ENCODE measurements around the gene NBEA. TPM values are rescaled to one million over a fixed set of nuclear protein-coding genes. Genes with fewer than 3 reads are reported as not detected.

NBEA gene
- polyA plus RNA-seq, 1 experiment = 1.3 TPM

GRCh38 chr13:35483761-35484160 is 541.7 kb downstream of the NBEA start:
- Histone ChIP-seq H3K27me3 (ENCODE audit: control insufficient read depth, insufficient read depth, low read length) (peaks cover 6% of the 10 kb centered on the region), H3K9me3 (ENCODE audit: control insufficient read depth, insufficient read depth, low read length) (peaks cover under 1% of the 10 kb centered on the region; the same call in 1 of the 2 replicates), H3K27ac (ENCODE audit: low read depth, low read length) (no peak overlapping the region), H3K4me3 (ENCODE audit: low read depth, low read length) (no peak overlapping the region)
- ChIA-PET CTCF (no interaction called here), POLR2A (no interaction called here)
- TF ChIP-seq CTCF (IDR thresholded peaks at IDR 0.05; ENCODE audit: low read depth, low read length) = no peak
- no peak for DNase-seq (ENCODE audit: low read depth, low spot score)

- CTCF ChIA-PET = no interaction called here
Observed at GRCh38 chr13:35484384-35484783, 542.3 kb downstream of the NBEA start.

DNA sequence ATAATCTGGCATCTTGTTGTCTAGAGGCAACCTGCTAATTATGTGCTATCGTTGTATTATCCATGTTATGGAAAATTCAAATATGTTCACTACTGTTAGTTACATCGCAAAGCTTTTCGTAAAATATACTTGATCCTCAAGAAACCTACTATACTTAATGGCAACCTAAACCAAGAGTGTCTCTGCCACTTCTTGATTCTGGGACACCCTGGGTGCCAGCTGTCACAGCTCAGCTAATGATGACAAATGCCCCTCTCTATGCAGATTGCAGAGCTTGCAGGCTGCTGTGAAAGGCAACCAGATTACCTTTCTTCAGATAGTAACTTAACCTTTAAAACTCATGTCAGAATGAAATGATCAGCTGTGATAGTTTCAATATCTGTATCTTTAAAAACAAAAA is 543.4 kb downstream of the NBEA start:
- H3K27ac ChIP-seq (ENCODE audit: low read depth, low read length) = no peak overlapping the region
- H3K9me3 ChIP-seq (ENCODE audit: control insufficient read depth, insufficient read depth, low read length) = no peaks in the 10 kb centered on the region
- DNase-seq (ENCODE audit: low read depth, low spot score) = no peak
- H3K4me3 ChIP-seq (ENCODE audit: low read depth, low read length) = no peak overlapping the region
- TF ChIP-seq CTCF (IDR thresholded peaks at IDR 0.05; ENCODE audit: low read depth, low read length) = no peak
- H3K27me3 ChIP-seq (ENCODE audit: control insufficient read depth, insufficient read depth, low read length) = no peaks in the 10 kb centered on the region
- ChIA-PET CTCF (no interaction called here), POLR2A (no interaction called here)

More at GRCh38 chr13:35484384-35484783, 542.3 kb downstream of the NBEA start:
- no peaks in the 10 kb centered on the region for H3K27me3 ChIP-seq (ENCODE audit: control insufficient read depth, insufficient read depth, low read length)
- no peak for TF ChIP-seq CTCF (IDR thresholded peaks at IDR 0.05; ENCODE audit: low read depth, low read length)
- no peak overlapping the region for H3K4me3 ChIP-seq (ENCODE audit: low read depth, low read length)
- H3K9me3 ChIP-seq (ENCODE audit: control insufficient read depth, insufficient read depth, low read length) = no peaks in the 10 kb centered on the region
- POLR2A ChIA-PET = no interaction called here
- no peak overlapping the region for H3K27ac ChIP-seq (ENCODE audit: low read depth, low read length)
- DNase-seq (ENCODE audit: low read depth, low spot score) = no peak

- no peak for TF ChIP-seq CTCF (IDR thresholded peaks at IDR 0.05; ENCODE audit: low read depth, low read length)
- ChIA-PET POLR2A (interaction anchor here (0.5 kb wide), 1 partner anchor 98 kb away, joined by 4 read pairs; no protein-coding TSS in a partner anchor), CTCF (no interaction called here)
- Histone ChIP-seq H3K27ac (ENCODE audit: low read depth, low read length) (no peak overlapping the region), H3K9me3 (ENCODE audit: control insufficient read depth, insufficient read depth, low read length) (no peaks in the 10 kb centered on the region), H3K27me3 (ENCODE audit: control insufficient read depth, insufficient read depth, low read length) (no peaks in the 10 kb centered on the region), H3K4me3 (ENCODE audit: low read depth, low read length) (no peak overlapping the region)
- DNase-seq (ENCODE audit: low read depth, low spot score) = no peak
Observed at GRCh38 chr13:35489050-35489449, 547.0 kb downstream of the NBEA start.

GRCh38 chr13:35496006-35496405 is 553.9 kb downstream of the NBEA start:
- CTCF ChIA-PET = no interaction called here
- H3K27me3 ChIP-seq (ENCODE audit: control insufficient read depth, insufficient read depth, low read length) = no peaks in the 10 kb centered on the region
- POLR2A ChIA-PET = no interaction called here
- H3K27ac ChIP-seq (ENCODE audit: low read depth, low read length) = no peak overlapping the region
- H3K9me3 ChIP-seq (ENCODE audit: control insufficient read depth, insufficient read depth, low read length) = no peaks in the 10 kb centered on the region
- H3K4me3 ChIP-seq (ENCODE audit: low read depth, low read length) = no peak overlapping the region
- TF ChIP-seq CTCF (IDR thresholded peaks at IDR 0.05; ENCODE audit: low read depth, low read length) = no peak
- DNase-seq (ENCODE audit: low read depth, low spot score) = no peak

Measured in AG04450 (cell line).